Measurements from ENCODE around the gene SPATA20. TPM values are rescaled to one million over a fixed set of nuclear protein-coding genes. Genes with fewer than 3 reads are reported as not detected.

SPATA20 gene
- total RNA-seq, 1 experiment from 2014 or later, result 24.6 TPM

DNA sequence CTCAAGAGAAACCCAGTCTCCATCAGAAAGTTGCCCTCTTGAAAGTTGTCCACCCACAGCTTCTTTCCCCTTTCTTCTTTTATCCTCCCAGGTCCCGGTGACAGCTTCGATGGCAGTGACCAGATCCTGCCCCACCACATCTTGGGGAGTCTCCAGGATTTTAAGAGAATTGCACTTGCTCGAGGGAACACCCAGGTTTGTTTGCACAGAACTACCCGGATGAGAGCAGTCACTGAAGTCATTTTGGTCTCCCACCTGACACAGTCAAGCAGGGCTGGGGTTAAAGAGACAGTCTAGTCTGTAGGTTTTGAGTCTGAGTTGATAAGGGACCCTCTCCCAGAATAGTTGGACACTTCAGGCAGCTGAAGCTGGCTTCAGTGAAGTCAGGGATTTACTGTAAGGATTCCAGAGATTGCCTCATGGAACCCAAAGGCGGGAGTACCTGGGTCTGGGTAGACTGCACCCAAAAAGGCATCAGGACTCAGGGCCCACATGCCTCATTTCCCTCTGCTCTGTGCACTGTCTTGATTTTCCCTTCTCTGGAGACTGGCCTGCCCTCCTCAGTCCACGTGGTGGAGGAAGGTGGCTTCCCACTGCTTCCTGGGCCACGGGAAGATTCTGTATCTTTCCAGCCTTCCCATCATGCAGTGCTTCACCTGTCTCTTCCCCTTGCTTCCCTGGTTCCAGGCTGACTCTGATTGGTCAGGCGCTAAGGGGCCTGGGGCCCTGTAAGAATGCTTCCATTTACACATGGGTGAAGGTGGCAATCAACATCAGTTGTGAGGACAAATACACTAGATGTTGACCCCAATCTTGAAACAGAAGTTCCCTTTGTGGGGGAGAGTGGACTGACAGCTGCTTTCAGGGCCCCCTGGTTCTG lies 29.2 kb upstream of the SPATA20 start (continued):
- TF ChIP-seq, protein P1, sequence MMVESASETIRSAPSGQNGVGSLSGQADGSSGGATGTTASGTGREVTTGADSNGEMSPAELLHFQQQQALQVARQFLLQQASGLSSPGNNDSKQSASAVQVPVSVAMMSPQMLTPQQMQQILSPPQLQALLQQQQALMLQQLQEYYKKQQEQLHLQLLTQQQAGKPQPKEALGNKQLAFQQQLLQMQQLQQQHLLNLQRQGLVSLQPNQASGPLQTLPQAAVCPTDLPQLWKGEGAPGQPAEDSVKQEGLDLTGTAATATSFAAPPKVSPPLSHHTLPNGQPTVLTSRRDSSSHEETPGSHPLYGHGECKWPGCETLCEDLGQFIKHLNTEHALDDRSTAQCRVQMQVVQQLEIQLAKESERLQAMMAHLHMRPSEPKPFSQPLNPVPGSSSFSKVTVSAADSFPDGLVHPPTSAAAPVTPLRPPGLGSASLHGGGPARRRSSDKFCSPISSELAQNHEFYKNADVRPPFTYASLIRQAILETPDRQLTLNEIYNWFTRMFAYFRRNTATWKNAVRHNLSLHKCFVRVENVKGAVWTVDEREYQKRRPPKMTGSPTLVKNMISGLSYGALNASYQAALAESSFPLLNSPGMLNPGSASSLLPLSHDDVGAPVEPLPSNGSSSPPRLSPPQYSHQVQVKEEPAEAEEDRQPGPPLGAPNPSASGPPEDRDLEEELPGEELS (CRISPR knock-in tag; IDR thresholded peaks at IDR 0.05), result no peak
- TF ChIP-seq ZNF121 (CRISPR knock-in tag; IDR thresholded peaks at IDR 0.05) (no peak), CREM (CRISPR knock-in tag; IDR thresholded peaks at IDR 0.05) (no peak), FOXP1 (CRISPR knock-in tag; IDR thresholded peaks at IDR 0.05; ENCODE audit: borderline replicate concordance) (no peak)

DNA sequence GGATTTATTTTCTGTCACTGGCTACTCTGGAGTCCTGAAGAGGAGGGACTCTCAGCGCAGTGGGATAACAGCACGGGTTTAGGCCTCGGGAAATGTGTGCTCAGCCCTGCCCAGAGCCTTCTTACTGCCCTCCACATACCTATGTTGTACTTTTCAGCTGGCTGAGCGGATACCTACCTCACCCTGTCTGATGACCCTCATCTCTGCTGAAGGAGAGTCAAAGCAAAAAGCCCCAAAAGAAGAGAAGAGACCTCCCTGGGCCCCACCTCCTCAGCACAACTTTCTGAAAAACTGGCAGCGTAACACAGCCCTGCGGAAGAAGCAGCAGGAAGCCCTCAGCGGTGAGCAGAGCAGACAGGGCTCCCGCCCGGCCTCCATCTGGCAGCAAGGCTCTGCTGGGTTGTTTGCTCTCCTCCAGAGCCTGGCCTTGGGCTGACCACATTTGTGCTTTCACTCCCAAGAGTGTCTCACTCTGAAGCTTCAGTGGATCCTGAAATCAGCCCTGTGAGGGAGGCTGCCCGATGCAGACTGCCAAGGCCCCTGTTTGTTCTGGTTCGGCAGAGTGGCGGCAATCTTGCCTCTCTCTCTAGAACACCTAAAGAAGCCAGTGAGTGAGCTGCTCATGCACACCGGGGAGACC lies 28.5 kb upstream of the SPATA20 start:
- CTCF ChIA-PET, result interaction anchor here (1.3 to 1.5 kb wide), 2 partner anchors 17 to 32 kb away, joined by 3 to 4 read pairs; no protein-coding TSS in a partner anchor
- peak overlapping the region; percentile 25; the same call in 1 of the 2 replicates for H3K27ac Mint-ChIP-seq
- TF ChIP-seq ELF4 (CRISPR knock-in tag; IDR thresholded peaks at IDR 0.05; ENCODE audit: low read depth) (no peak), GABPB1 (CRISPR knock-in tag; IDR thresholded peaks at IDR 0.05) (peak; percentile 10; the same call in 1 of the 2 replicates)

DNA sequence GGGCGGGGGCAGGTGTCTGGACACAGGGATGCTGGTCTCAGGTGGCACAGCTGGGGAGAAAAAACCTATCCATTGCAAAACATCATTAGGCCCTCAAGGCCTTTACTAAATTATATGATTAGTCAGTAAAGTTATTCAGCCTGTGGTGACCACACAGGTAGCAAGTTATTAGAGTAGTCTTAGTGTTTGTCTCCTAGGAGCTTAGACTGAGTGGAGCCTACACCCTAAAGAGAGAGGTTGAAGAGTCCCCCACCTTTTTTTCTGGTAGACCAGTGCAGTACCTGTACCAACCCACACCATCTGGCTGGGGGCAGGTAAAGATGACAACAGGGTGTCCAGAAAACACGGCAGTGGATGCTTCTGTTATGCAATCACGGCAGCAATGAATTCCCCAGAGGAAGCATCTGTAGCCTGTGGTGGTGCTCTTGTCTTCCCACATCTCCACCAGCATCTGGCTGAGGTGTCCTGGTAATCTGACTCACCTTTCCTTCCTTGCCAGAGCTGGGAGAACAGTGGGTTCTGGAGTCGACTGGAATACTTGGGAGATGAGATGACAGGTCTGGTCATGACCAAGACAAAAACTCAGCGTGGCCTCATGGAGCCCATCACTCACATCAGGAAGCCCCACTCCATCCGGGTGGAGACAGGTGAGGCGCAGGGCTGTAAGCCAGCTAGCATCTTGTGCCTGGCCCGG lies 27.7 kb upstream of the SPATA20 start:
- peaks cover 3% of the 10 kb centered on the region for H3K27me3 Mint-ChIP-seq (ENCODE audit: low read depth)
- ATAC-seq, result no peak
- H3K27ac Mint-ChIP-seq, result no peak overlapping the region
- CTCF ChIA-PET, result interaction anchor here (1.3 to 2.7 kb wide), 3 partner anchors 14 to 32 kb away, joined by 3 to 17 read pairs (median 4); partner anchors contain the start of gene EPN3
- POLR2A ChIA-PET, result no interaction called here
- no peaks in the 10 kb centered on the region for H3K9me3 Mint-ChIP-seq
- no peak for DNase-seq (ENCODE audit: low spot score)
- H3K36me3 Mint-ChIP-seq, result no peaks in the 10 kb centered on the region
- H3K4me1 Mint-ChIP-seq, result peaks cover 15% of the 10 kb centered on the region
- H3K4me3 Mint-ChIP-seq, result no peak overlapping the region
- no peak for TF ChIP-seq NFYB (CRISPR knock-in tag; conservative IDR thresholded peaks at IDR 0.05; ENCODE audit: low read depth)
- TF ChIP-seq, protein P2, sequence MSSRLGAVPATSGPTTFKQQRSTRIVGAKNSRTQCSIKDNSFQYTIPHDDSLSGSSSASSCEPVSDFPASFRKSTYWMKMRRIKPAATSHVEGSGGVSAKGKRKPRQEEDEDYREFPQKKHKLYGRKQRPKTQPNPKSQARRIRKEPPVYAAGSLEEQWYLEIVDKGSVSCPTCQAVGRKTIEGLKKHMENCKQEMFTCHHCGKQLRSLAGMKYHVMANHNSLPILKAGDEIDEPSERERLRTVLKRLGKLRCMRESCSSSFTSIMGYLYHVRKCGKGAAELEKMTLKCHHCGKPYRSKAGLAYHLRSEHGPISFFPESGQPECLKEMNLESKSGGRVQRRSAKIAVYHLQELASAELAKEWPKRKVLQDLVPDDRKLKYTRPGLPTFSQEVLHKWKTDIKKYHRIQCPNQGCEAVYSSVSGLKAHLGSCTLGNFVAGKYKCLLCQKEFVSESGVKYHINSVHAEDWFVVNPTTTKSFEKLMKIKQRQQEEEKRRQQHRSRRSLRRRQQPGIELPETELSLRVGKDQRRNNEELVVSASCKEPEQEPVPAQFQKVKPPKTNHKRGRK (CRISPR knock-in tag; IDR thresholded peaks at IDR 0.05; ENCODE audit: borderline replicate concordance), result no peak
- TF ChIP-seq, protein P3, sequence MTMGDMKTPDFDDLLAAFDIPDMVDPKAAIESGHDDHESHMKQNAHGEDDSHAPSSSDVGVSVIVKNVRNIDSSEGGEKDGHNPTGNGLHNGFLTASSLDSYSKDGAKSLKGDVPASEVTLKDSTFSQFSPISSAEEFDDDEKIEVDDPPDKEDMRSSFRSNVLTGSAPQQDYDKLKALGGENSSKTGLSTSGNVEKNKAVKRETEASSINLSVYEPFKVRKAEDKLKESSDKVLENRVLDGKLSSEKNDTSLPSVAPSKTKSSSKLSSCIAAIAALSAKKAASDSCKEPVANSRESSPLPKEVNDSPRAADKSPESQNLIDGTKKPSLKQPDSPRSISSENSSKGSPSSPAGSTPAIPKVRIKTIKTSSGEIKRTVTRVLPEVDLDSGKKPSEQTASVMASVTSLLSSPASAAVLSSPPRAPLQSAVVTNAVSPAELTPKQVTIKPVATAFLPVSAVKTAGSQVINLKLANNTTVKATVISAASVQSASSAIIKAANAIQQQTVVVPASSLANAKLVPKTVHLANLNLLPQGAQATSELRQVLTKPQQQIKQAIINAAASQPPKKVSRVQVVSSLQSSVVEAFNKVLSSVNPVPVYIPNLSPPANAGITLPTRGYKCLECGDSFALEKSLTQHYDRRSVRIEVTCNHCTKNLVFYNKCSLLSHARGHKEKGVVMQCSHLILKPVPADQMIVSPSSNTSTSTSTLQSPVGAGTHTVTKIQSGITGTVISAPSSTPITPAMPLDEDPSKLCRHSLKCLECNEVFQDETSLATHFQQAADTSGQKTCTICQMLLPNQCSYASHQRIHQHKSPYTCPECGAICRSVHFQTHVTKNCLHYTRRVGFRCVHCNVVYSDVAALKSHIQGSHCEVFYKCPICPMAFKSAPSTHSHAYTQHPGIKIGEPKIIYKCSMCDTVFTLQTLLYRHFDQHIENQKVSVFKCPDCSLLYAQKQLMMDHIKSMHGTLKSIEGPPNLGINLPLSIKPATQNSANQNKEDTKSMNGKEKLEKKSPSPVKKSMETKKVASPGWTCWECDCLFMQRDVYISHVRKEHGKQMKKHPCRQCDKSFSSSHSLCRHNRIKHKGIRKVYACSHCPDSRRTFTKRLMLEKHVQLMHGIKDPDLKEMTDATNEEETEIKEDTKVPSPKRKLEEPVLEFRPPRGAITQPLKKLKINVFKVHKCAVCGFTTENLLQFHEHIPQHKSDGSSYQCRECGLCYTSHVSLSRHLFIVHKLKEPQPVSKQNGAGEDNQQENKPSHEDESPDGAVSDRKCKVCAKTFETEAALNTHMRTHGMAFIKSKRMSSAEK (CRISPR knock-in tag; IDR thresholded peaks at IDR 0.05; ENCODE audit: borderline replicate concordance), result no peak
- TF ChIP-seq, protein P4, sequence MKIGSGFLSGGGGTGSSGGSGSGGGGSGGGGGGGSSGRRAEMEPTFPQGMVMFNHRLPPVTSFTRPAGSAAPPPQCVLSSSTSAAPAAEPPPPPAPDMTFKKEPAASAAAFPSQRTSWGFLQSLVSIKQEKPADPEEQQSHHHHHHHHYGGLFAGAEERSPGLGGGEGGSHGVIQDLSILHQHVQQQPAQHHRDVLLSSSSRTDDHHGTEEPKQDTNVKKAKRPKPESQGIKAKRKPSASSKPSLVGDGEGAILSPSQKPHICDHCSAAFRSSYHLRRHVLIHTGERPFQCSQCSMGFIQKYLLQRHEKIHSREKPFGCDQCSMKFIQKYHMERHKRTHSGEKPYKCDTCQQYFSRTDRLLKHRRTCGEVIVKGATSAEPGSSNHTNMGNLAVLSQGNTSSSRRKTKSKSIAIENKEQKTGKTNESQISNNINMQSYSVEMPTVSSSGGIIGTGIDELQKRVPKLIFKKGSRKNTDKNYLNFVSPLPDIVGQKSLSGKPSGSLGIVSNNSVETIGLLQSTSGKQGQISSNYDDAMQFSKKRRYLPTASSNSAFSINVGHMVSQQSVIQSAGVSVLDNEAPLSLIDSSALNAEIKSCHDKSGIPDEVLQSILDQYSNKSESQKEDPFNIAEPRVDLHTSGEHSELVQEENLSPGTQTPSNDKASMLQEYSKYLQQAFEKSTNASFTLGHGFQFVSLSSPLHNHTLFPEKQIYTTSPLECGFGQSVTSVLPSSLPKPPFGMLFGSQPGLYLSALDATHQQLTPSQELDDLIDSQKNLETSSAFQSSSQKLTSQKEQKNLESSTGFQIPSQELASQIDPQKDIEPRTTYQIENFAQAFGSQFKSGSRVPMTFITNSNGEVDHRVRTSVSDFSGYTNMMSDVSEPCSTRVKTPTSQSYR (CRISPR knock-in tag; IDR thresholded peaks at IDR 0.05), result no peak
- TF ChIP-seq SMAD3 (CRISPR knock-in tag; IDR thresholded peaks at IDR 0.05; ENCODE audit: borderline replicate concordance), result no peak
- no peak for TF ChIP-seq OVOL2 (CRISPR knock-in tag; IDR thresholded peaks at IDR 0.05; ENCODE audit: borderline replicate concordance)
- TF ChIP-seq MXD4 (CRISPR knock-in tag; IDR thresholded peaks at IDR 0.05; ENCODE audit: borderline replicate concordance), result no peak
- no peak for TF ChIP-seq NFE2L1 (CRISPR knock-in tag; IDR thresholded peaks at IDR 0.05)
- no peak for TF ChIP-seq PRRX2 (CRISPR knock-in tag; IDR thresholded peaks at IDR 0.05)
- no peak for TF ChIP-seq ETV6 (CRISPR knock-in tag; IDR thresholded peaks at IDR 0.05)
- no peak for TF ChIP-seq GTF2I (CRISPR knock-in tag; conservative IDR thresholded peaks at IDR 0.05)
- TF ChIP-seq HMGA2 (CRISPR knock-in tag; IDR thresholded peaks at IDR 0.05), result no peak

More for the DNA sequence above, 28.5 kb upstream of the SPATA20 start:
- peak; percentile 19; the same call in 1 of the 2 replicates for ATAC-seq
- no peak for DNase-seq (ENCODE audit: low spot score)
- POLR2A ChIA-PET, result no interaction called here
- H3K4me3 Mint-ChIP-seq, result no peak overlapping the region
- no peaks in the 10 kb centered on the region for H3K36me3 Mint-ChIP-seq
- H3K4me1 Mint-ChIP-seq, result peaks cover 15% of the 10 kb centered on the region
- no peaks in the 10 kb centered on the region for H3K9me3 Mint-ChIP-seq
- H3K27me3 Mint-ChIP-seq (ENCODE audit: low read depth), result peaks cover 3% of the 10 kb centered on the region
